IPS-18c (cell line): ENCODE data around the gene PPP1R9B.
A peak's percentile ranks its signal among the peaks of the same experiment; 100 is the strongest.

Experiments used
- H3K4me3 ChIP-seq: 2 replicates; pipeline ENCODE4 v1.7.0; 2013; ENCODE audit warnings: low read depth, mild to moderate bottlenecking, low read length, moderate library complexity; ENCODE audit not compliant: insufficient read depth
- H3K9me3 ChIP-seq: one replicate; pipeline ENCODE4 v1.6.1; 2013; ENCODE audit warnings: mild to moderate bottlenecking, low read length, moderate library complexity; ENCODE audit not compliant: control insufficient read depth, insufficient read depth

Gene PPP1R9B

DNA sequence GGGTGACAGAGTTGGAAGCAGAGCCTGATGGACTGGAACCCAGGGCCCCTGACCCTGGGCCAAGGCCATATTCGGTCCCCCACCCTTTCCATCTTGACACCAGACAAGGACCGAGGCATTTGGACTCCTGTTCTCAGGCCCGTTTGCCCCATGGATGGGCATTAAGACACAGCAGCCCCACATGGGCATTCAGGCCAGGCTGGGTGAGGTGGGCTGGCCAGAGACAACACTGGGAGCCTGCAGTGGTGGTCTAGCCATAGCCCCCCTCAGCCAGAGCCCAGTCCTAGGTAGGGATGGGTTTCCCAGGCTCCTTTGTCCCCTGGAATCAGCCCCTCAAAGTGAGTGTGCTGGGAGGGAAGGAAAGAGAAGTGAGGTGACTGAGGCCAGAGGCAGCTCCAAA lies 53.7 kb downstream of the PPP1R9B start:
- Histone ChIP-seq H3K4me3 (no peak overlapping the region), H3K9me3 (no peaks in the 10 kb centered on the region)

DNA sequence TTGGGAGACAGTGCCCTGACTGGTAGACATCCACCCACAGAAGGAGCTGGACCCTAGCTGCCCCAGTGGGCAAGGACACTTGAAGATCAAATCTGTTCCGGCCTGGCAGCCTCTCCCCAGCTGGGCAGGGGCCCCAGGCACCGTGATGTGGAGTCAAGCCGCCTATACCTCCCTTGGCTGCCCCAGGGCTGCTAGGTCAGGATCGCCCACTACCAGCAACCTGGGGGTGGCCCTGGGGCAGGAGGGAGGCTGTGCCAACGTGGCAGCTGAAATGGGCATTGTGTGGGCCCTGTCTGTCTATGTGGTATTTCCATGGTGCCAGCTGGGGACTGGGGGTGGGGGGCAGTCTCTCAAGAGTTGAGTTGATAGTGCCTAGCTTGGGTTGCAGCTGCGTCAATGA lies 54.4 kb downstream of the PPP1R9B start:
- peak overlapping the region; percentile 81 for H3K4me3 ChIP-seq
- H3K9me3 ChIP-seq = no peaks in the 10 kb centered on the region

DNA sequence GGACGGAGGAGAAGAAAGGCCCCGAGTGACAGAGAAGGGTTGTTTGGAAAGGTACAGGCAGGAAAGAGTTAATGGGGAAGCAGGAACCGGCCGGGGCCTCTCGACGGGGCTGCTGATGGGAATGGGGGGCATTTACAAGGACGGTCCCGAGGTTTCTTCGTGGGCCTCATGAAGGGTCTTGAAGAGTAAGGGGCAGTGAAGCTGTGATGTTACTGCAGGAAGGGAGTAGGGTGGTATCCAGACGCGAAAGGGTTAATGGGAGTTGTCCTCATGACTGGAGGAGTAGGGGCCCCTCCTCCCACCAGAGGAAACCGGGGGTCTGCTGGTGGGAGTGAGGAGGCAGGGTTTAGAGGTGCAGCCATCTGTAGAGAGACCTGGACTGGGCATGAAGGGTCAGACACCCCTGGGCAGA lies 54.8 kb downstream of the PPP1R9B start:
- Histone ChIP-seq H3K9me3 (no peaks in the 10 kb centered on the region), H3K4me3 (peak overlapping the region; percentile 81)

DNA sequence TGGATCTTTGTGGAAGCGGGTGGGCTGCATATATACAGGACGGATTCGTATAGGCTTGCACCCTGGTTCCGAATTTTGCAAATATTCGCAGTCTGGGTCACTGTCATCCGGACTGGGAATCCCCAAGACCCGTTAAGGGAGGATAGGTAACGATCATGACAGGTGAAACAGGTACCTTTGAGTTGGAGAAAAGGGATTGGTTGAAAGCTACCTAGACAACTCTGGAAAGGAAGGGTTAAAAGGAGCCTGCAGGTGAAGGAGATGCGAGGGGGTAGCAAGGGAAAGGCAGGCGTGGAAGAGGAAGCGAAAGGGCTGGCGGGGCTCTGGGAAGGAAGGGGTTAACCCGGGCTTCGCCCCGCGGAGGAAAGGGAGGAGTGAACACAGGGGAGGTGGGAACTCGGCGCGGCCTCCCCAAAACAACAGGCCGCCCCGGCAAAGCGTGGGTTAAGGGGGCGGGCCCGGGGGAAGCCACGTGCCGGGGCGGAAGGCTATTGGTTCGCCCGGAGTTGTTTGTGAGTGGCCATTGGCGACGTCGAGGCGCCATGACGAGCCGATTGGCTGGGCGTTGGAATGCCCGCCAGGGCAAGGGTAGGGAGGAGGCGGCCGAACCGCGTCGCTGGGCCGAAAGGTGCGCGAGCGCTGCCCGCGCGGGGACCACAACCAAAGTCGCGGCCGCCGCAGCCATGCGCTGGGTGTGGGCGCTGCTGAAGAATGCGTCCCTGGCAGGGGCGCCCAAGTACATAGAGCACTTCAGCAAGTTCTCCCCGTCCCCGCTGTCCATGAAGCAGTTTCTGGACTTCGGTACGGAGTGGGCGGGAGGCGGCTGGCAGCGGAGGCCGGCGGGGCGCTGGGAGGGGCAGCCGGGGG lies 55.5 kb downstream of the PPP1R9B start, which contains the start of gene PDK2:
TSS of gene PDK2 (plus strand) at position 599 of the 867 bp plus-strand sequence. CDS start at position 684, 85 bp downstream.
- Histone ChIP-seq H3K4me3 (peak within 1 kb of the TSS; percentile 81), H3K9me3 (no peaks in the 10 kb centered on the region)

DNA sequence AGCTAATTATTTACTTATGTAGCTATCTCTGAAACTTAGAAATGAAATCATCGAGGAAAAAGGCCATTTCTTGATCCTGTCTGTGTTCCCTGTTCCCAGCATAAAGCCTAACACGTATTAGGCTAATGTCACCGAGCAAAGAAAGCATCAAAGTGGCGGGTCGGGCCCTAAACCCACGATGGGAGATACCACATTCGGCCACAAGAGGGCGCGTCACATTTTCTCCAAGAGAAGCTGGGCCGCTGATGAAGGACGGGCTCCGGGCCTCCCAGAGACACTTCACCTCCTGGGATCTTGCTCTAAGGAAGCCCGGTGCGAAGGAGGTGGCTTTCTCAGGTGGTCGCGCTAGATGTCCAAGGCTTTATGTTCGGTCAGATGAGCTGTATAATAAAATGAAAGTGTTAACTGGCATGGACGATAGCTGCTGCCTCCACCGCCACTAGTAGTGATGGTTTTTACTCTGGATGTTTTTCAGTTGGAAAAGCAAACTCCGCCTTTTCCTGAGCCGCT lies 56.2 kb downstream of the PPP1R9B start:
- Histone ChIP-seq H3K4me3 (peak overlapping the region; percentile 81), H3K9me3 (no peaks in the 10 kb centered on the region)

DNA sequence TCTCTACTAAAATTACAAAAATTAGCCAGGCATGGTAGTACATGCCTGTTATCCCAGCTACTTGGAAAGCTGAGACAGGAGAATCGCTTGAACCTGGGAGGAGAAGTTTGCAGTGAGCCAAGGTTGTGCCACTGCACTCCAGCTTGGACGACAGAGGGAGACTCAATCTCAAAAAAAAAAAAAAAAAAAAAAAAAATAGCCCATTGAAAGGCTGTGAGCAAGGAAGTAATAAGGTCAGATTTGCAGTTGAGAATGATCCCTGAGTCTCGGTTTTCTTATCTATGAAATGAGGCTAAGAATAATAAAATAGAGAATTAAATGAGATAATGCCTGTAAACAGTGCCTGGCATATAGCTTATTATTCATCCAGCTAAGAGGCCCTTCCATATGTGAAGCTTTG lies 56.7 kb downstream of the PPP1R9B start:
- H3K4me3 ChIP-seq = no peak overlapping the region
- H3K9me3 ChIP-seq = no peaks in the 10 kb centered on the region

DNA sequence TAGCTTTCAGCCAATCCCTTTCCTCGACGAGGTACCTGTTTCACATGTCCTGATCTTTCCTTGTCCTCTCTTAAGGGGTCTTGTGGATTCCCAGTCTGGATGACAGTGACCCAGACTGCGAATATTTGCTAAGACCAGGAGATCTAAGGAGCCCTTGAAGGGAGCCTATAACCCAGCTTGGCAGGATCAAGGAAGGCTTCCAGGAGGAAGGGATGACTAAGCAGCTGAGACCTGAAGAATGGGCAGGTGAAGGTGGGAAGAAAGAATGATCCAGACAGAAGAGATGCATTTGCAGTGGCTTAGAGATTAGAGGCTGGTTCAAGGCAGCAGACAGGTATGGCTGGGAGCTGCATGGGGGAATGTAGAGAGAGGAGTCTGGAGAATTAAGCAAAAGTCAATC lies 57.2 kb downstream of the PPP1R9B start:
- H3K9me3 ChIP-seq = no peaks in the 10 kb centered on the region
- H3K4me3 ChIP-seq = no peak overlapping the region

DNA sequence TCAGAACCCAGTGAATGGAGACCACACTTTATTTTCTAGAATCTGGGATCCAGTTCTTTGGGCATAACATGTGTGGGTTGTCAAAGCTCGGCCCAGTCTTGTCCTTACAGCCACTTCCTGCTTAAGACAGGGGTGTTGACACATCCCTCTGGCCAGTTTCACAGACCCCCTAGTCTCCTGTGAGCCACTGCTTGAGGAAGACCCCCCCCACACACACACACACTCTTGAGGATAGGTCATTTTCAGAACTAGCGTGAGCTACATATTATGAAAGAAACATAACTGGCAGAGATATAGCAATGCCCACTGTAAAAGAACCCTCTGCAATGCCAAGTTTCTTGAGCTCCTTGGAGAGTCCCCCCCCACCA lies 58.6 kb downstream of the PPP1R9B start:
- Histone ChIP-seq H3K9me3 (no peaks in the 10 kb centered on the region), H3K4me3 (no peak overlapping the region)

DNA sequence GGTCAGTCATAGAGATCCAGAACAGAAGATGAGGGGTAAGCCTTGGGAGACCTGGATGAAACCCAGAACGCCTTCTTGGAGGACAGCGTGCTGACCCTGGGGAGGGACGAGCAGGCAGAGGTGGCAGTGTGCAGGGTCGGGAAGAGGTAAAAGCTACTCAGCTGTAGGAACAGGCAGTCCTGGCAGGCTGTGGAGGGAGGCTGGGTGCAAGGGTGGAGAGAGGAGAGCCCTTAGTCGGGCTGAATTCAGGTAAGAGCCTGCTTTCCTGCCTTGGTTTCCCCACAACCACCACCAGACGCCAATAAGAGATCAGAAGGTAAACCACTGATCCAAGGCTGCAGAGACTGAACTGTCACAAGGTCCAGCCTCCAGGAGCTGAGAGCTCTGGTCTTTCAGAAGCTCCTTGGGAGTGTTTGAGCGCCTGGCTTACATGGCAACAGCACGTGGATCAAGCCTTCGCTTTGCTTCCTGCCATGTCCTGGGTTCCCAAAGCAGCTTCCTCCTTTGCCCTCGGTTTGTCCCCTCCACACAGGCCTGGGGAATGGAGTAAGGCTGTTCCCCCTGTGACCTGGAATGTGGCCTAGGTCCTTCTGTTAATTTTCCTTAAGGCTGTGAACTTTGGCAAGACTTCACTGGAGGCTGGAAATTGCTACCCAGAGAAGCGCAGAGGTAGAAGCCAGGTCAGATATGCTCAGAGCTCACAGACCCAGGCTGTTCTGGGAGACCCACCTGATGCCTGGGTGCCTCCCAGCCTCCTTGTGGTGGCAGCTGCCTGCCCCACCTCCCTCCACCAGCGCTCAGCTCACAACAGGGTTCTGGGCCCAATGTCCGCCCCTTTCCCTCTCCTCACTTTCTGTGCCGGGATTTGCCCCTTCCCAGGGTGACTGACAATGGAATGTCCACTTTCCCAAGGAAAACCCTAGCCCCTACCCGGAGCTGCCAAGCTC lies 59.2 kb downstream of the PPP1R9B start:
- Histone ChIP-seq H3K4me3 (no peak overlapping the region), H3K9me3 (no peaks in the 10 kb centered on the region)

DNA sequence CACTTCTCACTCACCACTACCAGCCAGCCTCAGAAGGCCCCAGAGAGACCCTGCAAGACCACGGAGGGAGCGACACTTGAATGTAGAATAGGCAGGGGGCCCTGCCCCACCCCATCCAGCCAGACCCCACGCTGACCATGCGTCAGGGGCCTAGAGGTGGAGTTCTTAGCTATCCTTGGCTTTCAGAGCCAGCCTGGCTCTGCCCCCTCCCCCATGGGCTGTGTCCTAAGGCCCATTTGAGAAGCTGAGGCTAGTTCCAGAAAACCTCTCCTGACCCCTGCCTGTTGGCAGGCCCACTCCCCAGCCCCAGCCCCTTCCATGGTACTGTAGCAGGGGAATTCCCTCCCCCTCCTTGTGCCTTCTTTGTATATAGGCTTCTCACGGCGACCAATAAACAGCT lies 60.4 kb downstream of the PPP1R9B start:
- no peaks in the 10 kb centered on the region for H3K9me3 ChIP-seq
- H3K4me3 ChIP-seq = no peak overlapping the region

DNA sequence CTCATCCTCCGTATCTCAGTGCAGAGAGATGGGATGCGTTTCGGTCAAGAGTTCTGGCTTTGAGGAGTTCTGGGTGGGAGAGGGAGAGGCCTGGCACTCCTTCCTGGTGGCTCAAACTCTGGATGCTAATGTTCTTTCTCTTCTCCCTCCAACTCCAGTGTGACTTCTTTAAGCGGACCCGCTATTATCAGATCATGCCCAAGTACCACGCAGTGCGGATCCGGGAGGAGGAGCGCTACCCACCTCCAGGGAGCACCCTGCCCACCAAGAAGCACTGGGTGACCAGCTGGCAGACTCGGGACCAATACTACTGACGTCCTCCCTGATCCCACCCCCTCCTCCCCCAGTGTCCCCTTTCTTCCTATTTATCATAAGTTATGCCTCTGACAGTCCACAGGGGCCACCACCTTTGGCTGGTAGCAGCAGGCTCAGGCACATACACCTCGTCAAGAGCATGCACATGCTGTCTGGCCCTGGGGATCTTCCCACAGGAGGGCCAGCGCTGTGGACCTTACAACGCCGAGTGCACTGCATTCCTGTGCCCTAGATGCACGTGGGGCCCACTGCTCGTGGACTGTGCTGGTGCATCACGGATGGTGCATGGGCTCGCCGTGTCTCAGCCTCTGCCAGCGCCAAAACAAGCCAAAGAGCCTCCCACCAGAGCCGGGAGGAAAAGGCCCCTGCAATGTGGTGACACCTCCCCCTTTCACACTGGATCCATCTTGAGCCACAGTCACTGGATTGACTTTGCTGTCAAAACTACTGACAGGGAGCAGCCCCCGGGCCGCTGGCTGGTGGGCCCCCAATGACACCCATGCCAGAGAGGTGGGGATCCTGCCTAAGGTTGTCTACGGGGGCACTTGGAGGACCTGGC lies 61.3 kb downstream of the PPP1R9B start:
- Histone ChIP-seq H3K9me3 (no peaks in the 10 kb centered on the region), H3K4me3 (no peak overlapping the region)

DNA sequence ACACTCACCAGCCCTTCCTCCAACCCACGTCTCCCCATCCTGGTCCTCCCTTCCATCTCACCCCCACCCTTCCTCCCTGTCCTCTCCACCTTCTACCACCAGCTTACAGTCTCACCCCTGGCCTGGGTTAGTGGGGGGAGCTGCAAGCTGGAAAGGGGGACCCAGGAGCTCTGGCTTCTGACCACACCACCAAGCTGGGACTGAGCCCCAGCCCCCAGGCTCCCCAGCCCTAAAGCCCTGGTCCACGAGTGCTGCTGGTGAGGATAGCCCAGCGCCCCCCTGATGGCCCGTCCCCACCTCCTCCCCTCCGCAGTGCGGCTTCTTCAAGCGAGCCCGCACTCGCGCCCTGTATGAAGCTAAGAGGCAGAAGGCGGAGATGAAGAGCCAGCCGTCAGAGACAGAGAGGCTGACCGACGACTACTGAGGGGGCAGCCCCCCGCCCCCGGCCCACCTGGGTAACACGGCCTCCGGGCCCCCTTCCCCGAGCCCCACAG lies 62.5 kb downstream of the PPP1R9B start:
- H3K9me3 ChIP-seq = no peaks in the 10 kb centered on the region
- no peak overlapping the region for H3K4me3 ChIP-seq

DNA sequence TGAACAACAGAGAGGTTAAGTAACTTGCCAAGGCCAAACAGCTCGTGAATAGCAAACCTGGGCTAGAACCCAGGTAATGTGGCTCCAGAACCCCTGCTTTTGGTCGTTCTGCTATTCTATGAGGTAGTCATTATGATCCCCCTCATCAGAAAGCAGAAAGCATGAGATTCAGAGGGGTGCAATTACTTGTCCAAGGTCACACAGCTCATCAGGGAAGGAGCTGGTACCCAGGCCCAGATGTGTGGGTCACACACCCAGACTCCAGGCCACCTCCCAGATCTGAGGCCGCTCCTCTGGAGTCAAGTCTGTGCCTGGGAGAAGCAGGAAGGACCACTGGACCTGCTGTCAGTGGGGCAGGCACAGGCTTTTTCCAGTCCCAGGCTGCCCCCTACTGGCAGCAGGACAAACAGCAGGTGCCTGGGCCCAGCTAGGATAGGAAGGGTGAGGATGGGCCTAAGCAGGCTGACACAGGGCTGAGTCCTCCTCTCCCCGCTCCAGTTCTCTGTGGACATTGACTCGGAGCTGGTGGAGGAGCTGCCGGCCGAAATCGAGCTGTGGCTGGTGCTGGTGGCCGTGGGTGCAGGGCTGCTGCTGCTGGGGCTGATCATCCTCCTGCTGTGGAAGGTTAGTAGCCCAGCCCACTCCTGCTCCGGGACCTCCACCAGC lies 63.1 kb downstream of the PPP1R9B start:
- Histone ChIP-seq H3K9me3 (no peaks in the 10 kb centered on the region), H3K4me3 (no peak overlapping the region)
